GM23248 (cell line): ENCODE data around the gene ZNF710.

Experiments
- EZH2 ChIP-seq: fragments of 200-600 bp; sonication (generic); IDR thresholded peaks from 2 replicates; pipeline ENCODE4 v1.6.1; 2018; ENCODE audit warnings: antibody characterized with exemption, mild to moderate bottlenecking; ENCODE audit not compliant: insufficient read depth, poor library complexity, severe bottlenecking
- EZH2phosphoT487 ChIP-seq: fragments of 200-600 bp; sonication (generic); IDR thresholded peaks from 2 replicates; pipeline ENCODE4 v1.6.1; 2018; ENCODE audit warnings: antibody characterized with exemption, moderate library complexity, mild to moderate bottlenecking, low read depth; ENCODE audit not compliant: insufficient read depth

- TF ChIP-seq EZH2phosphoT487: no peak
- no peak for TF ChIP-seq EZH2
Measured at GRCh38 chr15:90013503-90013937, 12.4 kb downstream of the ZNF710 start.
